AG04449 (cell line): ENCODE measurements around the gene SRRM2.

Source experiments
- CTCF ChIA-PET: fragments of 350-600 bp; formaldehyde crosslinking; extraction: SDS; loops from one replicate; lab custom pipeline; 2021; ENCODE audit warnings: antibody characterized with exemption; lab: Yijun Ruan, JAX
- POLR2A ChIA-PET: fragments of 400-600, 350-600 bp; formaldehyde crosslinking; extraction: SDS; loops from one replicate; lab custom pipeline; 2020; ENCODE audit warnings: antibody characterized with exemption, inconsistent platforms; lab: Yijun Ruan, JAX
- DNase-seq: peaks from one replicate; pipeline ENCODE4 v3.0.0-alpha.2; 2010; ENCODE audit warnings: low read depth, low spot score
- H3K4me3 ChIP-seq: 2 replicates; pipeline ENCODE4 v1.5.1; 2011; ENCODE audit warnings: low read depth, mild to moderate bottlenecking, control low read depth, low read length
- TF ChIP-seq, protein P1 (sequence below): IDR thresholded peaks from one replicate; pipeline ENCODE4 v1.5.1; 2011; ENCODE audit warnings: mild to moderate bottlenecking, moderate library complexity, low read length, control low read depth, inconsistent platforms; ENCODE audit not compliant: insufficient read depth; ENCODE audit errors: missing control alignments

The SRRM2 gene

DNA sequence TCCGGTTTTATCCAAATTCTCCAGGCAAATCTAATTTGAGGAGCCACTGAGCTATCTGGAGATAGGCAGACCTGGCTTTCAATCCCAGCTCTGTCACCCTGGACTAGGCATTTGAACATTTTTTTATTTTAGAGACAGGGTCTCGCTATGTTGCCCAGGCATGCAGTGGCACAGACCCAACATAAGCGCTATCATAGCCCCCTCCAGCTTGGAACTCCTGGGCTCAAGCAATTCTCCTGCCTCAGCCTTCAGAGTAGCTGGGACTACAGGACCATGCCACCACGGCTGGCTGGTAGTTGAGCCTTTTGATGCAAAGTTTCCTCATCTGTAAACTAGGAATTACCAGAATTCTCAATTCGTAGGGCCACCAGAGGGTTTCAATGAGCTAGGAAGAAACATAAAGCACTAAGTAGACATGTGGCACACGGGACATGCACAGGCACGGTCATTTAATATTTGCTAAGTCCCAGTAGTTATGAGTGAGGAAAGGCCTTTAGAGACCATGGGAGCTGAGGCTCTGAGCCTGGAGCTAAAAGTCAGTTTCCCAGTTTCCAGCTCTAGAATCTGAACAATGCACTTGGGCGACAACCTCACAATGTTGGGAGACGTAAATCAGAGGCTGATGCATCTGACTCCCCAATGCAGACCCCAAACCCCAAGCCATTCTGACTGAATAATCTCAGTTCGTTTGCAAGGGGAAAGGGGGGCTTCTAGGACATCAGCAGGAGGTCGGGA is 23.5 kb downstream of the SRRM2 start:
- H3K4me3 ChIP-seq = peak overlapping the region; percentile 87
- DNase-seq = no peak
- ChIA-PET POLR2A (interaction anchor here (1.1 to 3.3 kb wide), 3 partner anchors 23 to 93 kb away, joined by 3 to 12 read pairs (median 12); partner anchors contain the start of genes KCTD5 and SRRM2), CTCF (interaction anchor here (1.1 to 1.4 kb wide), 4 partner anchors 23 to 95 kb away, joined by 3 to 8 read pairs (median 4); partner anchors contain the start of gene SRRM2)
- TF ChIP-seq, protein P1, sequence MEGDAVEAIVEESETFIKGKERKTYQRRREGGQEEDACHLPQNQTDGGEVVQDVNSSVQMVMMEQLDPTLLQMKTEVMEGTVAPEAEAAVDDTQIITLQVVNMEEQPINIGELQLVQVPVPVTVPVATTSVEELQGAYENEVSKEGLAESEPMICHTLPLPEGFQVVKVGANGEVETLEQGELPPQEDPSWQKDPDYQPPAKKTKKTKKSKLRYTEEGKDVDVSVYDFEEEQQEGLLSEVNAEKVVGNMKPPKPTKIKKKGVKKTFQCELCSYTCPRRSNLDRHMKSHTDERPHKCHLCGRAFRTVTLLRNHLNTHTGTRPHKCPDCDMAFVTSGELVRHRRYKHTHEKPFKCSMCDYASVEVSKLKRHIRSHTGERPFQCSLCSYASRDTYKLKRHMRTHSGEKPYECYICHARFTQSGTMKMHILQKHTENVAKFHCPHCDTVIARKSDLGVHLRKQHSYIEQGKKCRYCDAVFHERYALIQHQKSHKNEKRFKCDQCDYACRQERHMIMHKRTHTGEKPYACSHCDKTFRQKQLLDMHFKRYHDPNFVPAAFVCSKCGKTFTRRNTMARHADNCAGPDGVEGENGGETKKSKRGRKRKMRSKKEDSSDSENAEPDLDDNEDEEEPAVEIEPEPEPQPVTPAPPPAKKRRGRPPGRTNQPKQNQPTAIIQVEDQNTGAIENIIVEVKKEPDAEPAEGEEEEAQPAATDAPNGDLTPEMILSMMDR = no peak

DNA sequence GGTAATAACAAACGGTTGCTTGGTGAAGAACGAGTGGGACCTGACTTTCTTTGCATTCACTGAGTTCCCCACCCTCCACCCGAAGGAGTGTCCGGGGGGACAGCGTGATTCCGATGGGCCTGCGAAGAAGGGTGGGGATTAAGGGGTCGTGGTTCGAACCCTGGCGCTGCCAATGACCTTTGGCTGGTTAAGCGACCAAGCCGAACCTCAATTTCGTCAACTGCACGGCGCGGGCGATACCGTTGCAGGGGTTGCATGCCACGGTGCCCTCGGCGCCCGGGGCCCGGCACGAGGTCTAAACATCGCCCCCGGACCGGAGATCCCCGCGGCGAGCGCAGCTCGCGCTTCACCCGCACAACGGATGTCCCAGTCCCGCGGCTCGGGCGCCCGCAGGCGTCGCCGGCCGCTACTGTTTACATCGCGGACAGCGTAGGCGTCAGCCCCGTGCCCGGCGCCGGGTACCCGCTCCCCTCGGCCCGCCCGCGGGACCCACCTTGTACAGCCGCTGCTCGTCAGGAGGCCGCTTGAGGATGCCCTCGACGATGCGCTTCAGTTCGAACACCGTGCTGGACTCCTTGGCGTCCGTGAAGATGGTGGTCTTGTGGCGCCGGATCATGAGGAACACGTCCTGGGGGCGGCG is 24.2 kb downstream of the SRRM2 start:
- POLR2A ChIA-PET = interaction anchor here (0.7 to 3.3 kb wide), 4 partner anchors 23 to 94 kb away, joined by 3 to 12 read pairs (median 8); partner anchors contain the start of genes KCTD5 and SRRM2
- no peak for DNase-seq
- TF ChIP-seq, protein P1 = no peak
- H3K4me3 ChIP-seq = peak overlapping the region; percentile 87
- CTCF ChIA-PET = interaction anchor here (1.1 to 1.4 kb wide), 4 partner anchors 24 to 94 kb away, joined by 3 to 8 read pairs (median 4); partner anchors contain the start of gene SRRM2

DNA sequence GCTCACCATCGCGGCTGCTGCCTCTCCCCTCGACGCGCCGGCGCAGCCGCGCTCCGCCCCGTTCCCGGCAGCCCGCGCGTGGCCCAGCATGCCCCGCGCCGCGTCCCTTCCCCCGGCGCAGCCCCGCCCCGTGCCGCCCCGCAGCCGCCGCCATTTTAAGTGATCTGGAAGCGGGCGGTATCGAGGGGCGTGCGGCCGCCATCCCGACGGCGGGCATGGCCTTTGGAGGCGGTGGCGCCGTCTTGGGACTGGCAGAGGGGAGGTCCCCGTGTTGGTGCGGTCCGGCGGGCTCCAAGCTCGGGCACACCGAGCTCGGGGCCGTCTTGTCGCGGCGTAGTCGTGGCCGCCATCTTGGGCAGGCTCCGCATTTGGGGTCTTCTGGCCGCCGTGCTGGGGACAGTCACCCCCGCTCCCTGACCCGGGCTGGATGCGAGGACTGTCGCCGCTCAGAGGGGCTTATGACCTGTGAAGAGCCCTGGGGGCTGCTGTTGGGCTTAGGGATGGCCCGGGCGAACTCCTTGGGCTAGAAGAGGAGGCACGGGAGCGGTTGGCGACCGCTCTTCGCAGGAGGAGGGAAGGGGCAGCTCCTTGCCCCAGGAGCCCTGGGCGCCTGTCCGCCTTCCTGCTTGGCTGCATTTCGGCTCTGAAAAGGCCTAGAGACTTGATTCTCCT is 24.9 kb downstream of the SRRM2 start, which contains the start of gene ELOB:
ELOB (minus strand) TSS at position 50 of the 672 bp plus-strand sequence; CDS start at position 9, 41 bp downstream.
- no peak for DNase-seq
- CTCF ChIA-PET = interaction anchor here (0.7 to 2.1 kb wide), 5 partner anchors 45 to 287 kb away, joined by 3 to 10 read pairs (median 3); no protein-coding TSS in a partner anchor
- peak within 1 kb of the TSS; percentile 96 for H3K4me3 ChIP-seq
- POLR2A ChIA-PET = interaction anchor here (0.6 to 3.3 kb wide), 5 partner anchors 24 to 133 kb away, joined by 3 to 12 read pairs (median 6); partner anchors contain the start of gene SRRM2
- TF ChIP-seq, protein P1 = no peak

DNA sequence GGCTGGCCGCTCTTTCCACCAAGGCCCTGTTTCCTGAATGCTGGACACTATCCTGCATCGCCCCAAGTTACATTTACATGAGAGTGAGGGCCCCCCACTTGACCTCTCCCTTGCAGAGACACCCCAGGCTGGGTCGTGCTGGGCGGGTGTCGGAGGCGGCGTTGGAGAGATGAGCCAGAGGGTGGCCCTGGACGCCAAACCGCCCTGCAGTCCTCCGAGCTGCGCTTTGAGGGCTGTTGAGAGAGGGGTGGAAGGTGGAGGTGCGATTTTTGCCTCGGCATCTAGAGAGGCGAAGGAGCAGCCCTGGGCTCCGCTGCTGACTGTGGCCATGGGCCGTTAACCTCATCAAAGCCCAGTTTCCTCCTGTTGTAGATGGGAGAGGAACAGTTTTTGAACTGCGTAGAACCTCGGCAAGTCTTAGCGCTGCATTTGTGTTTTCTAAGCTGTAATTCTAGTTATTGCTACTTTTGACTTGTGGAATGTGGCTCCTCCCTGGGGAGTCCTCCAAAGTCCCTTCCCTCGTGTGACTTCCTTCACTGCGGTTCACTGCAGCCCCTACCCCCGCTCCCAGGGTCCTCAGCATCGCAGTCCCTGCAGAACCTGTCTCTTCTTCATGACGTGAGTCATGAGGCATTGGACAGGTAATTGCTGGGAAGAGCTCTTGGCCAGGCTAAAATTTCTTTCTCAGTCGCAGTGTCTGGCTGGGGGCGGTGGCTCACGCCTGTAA is 25.6 kb downstream of the SRRM2 start:
- ChIA-PET POLR2A (interaction anchor here (0.6 to 3.3 kb wide), 3 partner anchors 25 to 132 kb away, joined by 4 to 12 read pairs (median 6); partner anchors contain the start of gene SRRM2), CTCF (interaction anchor here (0.6 to 2.1 kb wide), 7 partner anchors 44 to 286 kb away, joined by 3 to 10 read pairs (median 3); no protein-coding TSS in a partner anchor)
- H3K4me3 ChIP-seq = peak overlapping the region; percentile 96
- TF ChIP-seq, protein P1 = no peak
- DNase-seq = no peak

DNA sequence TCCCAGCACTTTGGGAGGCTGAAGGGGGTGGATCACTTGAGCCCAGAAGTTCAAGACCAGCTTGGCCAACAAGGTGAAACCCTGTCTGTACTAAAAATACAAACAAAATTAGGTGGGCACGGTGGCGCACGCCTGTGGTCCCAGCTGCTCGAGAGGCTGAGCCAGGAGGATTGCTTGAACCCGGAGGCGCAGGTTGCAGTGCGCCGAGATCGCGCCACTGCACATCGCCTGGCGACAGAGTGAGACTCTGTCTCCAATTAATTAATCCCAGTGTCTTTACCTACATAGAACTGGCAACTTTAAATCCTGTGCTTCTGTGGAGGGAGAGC is 26.2 kb downstream of the SRRM2 start:
- no peak for DNase-seq
- H3K4me3 ChIP-seq = peak overlapping the region; percentile 96
- ChIA-PET POLR2A (interaction anchor here (3.3 kb wide), 1 partner anchor 89 kb away, joined by 12 read pairs; no protein-coding TSS in a partner anchor), CTCF (interaction anchor here (0.6 to 2.1 kb wide), 5 partner anchors 75 to 142 kb away, joined by 3 to 10 read pairs (median 4); no protein-coding TSS in a partner anchor)
- TF ChIP-seq, protein P1 = no peak
